ENCODE data around the gene PI4KA.

Gene PI4KA

DNA sequence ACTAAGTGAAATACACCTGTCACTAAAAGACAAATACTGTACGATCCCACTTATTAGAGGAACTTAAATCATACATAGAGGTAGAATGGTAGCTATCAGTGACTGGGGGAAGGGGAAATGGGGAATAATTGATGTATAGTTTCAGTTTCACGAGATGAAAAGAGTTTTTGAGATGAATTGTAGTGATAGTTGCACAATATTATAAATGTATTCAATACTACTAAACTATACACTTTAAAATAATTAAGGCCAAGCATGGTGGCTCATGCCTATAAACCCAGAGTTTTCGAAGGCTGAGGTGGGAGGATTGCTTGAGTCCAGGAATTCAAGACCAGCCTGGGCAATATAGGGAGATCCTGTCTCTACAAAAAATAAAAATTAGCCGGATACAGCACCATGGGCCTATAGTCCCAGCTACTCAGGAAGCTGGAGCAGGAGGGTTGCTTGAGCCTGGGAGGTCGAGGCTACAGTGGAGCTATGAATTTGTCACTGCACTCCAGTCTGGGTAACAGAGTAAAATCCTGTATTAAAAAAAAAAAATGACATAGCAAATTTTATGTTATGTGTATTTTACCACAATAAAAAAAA is 44.3 kb downstream of the PI4KA start:
- DNase-seq: no peak

DNA sequence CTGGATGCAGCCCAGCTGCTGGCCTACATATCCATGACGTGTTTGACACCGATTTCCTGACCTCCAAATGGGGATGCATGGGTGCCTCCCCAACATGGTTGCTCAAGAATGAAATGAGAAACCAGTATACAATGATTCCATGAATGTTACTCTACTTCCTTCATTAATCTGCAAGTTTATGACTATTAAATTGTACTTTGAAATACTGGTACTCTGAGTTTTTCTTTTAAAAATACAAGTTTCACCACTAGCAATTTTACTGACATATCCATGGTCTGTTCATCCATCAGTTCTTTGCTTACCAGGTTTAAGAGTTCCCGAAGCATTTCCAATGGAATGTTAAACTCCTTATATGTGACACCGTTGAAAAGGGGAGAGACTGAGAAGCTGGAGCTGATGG is 45.6 kb downstream of the PI4KA start:
- no peak for DNase-seq

- DNase-seq: no peak
Observed at GRCh38 chr22:20811971-20812660, 46.5 kb downstream of the PI4KA start.

DNA sequence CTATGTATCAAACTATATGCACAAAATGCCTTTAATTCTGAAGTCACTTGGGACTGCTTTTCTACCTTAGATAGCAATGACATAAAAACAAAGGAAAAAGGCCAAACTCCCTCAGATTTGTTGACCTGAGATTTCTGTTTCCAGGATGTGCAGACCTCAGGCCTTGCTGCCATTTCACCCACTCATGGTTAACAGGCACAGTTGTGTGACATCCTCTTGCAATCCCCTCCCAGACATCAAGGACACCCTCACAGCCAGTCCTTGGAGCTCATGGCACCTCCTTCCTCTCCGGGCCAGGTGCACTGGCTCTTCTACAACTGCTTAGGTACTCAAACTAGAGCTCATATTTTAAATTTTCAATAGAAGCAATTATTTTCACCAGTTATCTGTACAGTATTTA is 47.4 kb downstream of the PI4KA start:
- no peak for DNase-seq

GRCh38 chr22:20810645-20811044 is 48.0 kb downstream of the PI4KA start:
- DNase-seq: no peak

GRCh38 chr22:20809538-20810185 is 48.9 kb downstream of the PI4KA start:
- DNase-seq: no peak

GRCh38 chr22:20808844-20809243 is 49.8 kb downstream of the PI4KA start:
- no peak for DNase-seq

DNA sequence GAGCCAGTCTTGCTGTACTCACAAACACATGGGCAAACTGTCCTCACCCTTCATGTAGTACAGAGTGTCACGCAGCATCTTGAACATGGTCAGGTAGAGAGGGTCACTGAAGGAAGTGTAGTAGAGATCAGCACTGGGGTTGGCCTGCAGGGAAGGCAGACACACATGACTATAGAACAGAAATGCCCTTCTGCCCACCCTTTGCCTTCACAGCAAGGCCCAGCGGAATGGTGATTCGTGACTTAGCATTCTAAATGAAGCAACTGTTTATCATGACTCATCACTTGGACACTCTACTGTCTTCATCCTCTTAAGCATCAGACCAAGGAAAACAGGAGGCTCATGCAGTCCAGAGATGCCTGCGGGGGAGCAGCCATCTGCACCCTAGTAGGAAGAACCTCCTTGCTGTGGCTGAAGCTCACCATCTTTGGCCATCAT is 51.3 kb downstream of the PI4KA start:
- DNase-seq: no peak

GRCh38 chr22:20805972-20806471 is 52.6 kb downstream of the PI4KA start:
- DNase-seq: no peak

DNA sequence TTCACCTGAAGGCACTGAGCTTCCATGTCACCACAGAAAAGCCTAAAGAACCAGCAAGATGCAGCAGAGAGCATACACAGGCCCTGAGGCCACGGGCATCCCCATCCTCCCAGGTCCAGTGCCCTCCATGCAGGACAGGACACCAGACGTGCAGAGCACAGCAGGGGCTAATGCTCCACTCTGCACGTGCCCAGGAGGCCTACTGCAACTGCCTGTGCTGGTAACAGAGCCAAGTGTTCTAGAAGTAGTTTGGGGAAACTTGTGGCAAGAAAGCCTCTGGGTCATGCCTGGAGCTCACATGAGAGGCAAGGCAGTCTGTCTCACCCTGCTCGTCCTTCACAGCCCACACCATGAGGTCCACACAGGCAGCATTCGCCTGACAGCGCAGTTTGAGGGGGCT is 54.0 kb downstream of the PI4KA start:
- DNase-seq: no peak

- no peak for DNase-seq
Observed at GRCh38 chr22:20803696-20804324, 54.8 kb downstream of the PI4KA start.

GRCh38 chr22:20802922-20803553 is 55.6 kb downstream of the PI4KA start:
- DNase-seq: no peak

GRCh38 chr22:20802452-20802851 is 56.2 kb downstream of the PI4KA start:
- DNase-seq: no peak

DNA sequence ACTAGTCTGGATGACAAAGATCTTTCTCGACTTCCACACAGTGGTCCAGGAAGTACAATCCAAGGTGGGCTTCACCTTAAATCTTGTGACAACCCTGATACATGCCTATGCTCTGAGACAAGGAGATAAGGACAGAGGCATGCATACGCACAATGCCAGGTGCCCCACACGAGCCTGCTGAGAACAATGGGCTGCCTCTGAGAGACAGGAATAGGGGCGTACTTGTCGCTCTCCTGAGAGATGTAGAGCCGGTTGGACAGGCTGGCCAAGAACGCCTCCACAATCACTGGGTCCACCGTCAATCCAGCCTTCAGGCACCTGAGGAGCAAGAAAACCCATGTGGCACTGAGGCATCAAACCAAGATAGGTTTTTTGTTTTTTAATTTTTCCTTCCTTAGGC is 59.2 kb downstream of the PI4KA start:
- DNase-seq: no peak

DNA sequence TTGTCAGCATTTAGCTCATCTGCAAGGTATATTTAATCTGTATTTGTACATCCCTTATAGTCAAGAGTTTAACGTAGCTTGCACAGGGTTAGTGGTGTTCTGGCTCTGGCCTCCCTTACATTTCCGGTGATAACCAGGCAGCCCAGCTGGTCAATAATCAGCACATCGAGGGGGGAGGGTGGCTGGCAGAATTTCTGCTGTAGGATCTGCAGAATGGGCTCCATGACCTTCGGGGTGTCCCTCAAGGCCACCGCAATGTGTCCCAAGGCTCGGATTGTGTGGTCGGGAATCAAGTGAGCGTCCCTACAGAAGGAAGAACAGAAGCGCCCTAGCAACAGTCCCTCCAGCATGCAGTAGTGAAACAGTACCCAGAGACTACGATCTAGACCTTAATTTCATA is 59.6 kb downstream of the PI4KA start:
- DNase-seq: no peak

GRCh38 chr22:20798218-20798617 is 60.4 kb downstream of the PI4KA start:
- DNase-seq: no peak

GRCh38 chr22:20796731-20797130 is 61.9 kb downstream of the PI4KA start:
- no peak for DNase-seq

DNA sequence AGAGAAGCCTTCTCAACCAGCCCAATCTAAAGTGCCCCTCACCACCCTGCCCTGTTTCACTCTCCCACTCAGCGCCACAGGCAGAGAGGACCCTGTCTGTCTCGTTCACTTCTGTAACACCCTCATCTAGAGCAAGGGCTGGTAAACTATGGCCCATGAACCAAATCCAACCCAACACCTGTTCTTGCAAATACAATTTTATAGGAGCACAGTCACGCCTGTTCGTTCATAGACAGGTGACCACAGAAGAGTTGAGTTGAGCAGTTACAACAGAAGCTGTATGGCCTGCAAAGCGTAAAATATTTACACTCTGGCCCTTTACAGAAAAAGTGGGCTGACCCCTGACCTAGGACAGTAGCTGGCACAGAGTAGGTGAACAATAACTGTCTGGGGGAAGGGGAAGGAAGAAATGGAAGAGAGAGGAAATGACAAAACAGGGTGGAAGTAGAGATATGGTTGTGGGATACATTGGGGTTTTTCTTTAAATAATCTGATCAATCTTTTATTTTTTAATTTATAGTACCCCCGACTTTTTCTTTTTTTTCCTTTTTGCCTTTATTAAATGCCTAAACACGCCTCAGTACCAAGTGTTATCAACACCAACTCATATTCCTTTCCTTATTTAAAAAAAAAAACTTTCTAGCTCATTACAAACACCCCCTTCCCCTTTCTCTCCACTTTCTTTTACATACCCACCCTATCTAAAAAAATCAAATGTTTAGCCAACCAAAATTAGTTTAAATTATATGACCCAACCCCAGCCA is 63.8 kb downstream of the PI4KA start:
- no peak for DNase-seq

DNA sequence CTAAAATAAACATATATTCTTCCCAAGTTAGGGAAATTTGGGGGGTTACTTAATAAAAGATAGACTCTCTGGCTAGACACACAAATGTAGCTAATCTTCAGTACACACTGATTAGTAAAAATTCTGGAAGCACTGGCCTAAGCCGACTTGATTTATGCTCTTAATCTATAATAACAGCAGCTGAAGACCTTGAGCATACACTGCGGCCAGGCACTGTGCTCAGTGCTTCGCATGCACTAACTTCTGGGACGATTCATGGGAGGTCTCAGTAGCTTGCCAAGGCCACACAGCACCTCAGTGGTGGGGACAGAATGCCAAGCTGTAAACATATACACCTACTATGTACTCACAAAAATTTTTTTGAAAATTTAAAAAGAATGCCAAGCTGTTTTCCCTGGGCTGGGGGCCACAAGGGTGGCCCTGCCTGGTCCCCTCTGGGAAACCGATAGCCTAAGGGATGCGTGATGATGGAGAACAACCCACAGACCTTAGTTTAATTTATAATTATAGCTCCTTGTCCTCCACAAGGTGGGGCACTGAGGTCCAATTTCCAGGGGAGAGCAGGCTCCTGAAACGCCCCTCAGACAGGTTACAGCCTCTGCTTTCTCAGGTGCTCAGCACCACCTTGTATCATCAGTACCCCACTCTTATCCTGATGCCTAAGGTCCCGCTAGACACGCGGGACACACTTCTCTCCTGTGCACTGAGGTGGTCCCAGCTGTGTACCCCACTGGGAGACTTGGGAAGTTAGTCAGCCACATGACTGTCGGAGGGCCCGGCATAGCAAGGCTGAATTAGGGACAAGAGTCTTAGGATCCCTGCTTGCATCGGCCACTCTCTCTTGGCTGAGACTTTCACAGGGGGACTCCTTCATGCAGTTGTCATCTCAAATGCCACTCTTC is 64.6 kb downstream of the PI4KA start:
- no peak for DNase-seq

GRCh38 chr22:20792966-20793728 is 65.5 kb downstream of the PI4KA start:
- DNase-seq: no peak

Data from activated effector memory CD4-positive, alpha-beta T cell treated with Interleukin-2 at 50 U/mL for 16 hours (primary cell).